ENCODE results near the gene HOXB8. TPM values are rescaled to one million over a fixed set of nuclear protein-coding genes. Genes with fewer than 3 reads are reported as not detected.

Gene HOXB8
- total RNA-seq, 1 experiment from 2014 or later = 0.47 TPM

DNA sequence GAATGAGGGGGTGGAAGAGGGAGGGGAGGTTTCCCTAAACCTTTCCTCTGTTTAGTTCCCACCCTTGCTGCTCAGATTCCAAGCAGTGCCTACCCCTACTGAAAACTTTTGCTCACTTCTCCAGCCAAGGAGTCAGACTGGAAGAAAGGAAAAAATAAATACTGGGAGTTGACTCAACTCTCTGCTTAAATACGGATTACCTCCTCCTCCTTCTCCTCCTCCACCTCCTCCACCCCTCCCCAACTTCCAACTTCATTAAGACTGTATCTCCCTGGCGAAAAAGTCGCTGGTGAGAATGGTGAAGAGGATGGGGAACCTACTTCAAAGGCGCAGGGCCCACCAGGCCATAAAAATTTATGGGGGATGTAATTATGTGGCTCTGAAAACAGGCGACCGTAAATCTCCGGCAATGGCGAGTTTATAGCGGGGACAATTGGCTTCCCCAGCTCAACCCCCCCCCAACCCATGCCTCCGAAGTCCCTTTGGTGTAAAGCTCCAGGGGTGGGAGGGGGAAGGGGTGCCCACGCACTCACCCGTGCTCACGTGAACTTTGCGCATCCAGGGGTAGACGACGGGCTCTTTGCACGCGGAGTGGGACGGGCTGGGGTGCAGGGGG is 37.7 kb downstream of the HOXB8 start:
- in situ Hi-C loops (cut with HindIII; ENCODE audit: low pct_unique_long_range_greater_than_20kb, low sequenced_read_pairs) = no loop called here

DNA sequence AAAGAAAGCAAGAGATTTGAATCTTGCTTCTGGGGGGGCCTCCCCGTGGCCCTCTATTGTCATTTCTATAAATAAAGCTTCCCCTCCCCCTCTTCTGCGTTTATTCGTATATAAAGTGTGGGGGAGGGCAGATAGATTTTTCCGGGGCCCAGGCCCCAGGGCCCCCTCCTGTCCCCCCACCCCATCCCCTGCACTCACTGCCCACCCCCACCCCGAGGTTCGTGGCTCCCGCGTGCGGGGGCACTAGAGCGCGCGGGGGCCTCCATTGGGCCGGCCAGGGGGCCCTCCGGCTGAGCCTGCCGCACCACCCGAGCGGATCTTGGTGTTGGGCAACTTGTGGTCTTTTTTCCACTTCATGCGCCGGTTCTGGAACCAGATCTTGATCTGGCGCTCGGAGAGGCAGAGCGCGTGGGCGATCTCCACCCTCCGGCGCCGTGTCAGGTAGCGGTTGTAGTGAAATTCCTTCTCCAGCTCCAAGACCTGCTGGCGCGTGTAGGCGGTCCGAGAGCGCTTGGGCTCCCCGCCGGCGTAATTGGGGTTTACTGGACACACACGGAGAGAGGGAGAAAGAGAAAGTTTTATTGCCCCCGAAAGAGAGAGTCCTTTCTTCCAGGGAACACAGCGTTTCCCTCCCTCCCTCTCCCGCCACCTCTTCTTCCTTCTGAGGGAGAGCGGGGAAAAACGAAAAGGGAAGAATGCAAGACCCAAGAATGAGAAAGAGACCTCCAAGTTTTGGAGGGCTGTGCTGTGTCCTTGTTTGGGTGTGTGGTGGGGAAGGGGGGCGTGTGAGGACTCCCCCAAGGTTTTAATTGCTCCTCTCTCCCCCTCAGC is 38.4 kb downstream of the HOXB8 start:
- DNase-seq (ENCODE audit: low read depth) = no peak
- in situ Hi-C loops (cut with HindIII; ENCODE audit: low pct_unique_long_range_greater_than_20kb, low sequenced_read_pairs) = no loop called here

More for the DNA sequence above, 37.7 kb downstream of the HOXB8 start:
- no peak for DNase-seq (ENCODE audit: low read depth)

DNA sequence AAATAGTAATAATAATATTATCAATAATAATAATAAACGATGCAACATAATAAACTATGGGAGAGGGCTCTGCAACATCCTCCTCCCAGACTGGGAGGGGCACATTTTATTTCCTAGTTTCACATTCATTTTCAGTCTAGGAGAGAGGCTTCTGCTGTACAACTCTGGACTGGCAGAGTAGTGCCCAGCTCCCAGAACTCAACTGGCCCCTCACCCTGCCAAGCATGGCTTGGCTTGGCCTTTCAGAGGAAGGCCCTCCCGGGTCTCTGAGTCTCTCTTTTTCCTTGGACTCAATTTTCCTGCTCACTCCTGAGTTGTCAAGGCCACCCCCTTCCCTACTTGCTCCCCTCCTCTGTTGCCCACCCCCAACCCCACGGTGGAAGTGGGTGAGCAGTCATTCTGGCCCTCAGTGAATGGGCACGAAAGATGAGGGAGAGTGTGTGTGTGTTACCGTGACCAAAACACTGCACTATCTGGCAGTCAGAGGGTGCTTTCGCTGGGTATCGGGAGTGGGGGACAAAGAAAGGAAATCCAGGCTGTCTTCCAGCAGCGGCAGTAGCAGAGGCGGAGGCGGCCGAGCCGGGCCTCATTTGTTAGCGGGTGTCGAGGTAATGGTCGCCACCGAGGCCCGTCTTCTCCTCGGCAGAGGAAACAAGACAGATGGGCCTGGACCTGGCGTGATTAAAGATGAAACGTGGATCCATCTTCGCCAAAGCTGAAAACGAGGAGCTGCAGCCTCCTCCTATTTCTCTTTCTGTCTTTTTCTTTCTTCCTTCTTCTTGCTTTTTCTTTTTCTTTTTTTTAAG is 39.2 kb downstream of the HOXB8 start:
- no peak for DNase-seq (ENCODE audit: low read depth)
- in situ Hi-C loops (cut with HindIII; ENCODE audit: low pct_unique_long_range_greater_than_20kb, low sequenced_read_pairs) = no loop called here

DNA sequence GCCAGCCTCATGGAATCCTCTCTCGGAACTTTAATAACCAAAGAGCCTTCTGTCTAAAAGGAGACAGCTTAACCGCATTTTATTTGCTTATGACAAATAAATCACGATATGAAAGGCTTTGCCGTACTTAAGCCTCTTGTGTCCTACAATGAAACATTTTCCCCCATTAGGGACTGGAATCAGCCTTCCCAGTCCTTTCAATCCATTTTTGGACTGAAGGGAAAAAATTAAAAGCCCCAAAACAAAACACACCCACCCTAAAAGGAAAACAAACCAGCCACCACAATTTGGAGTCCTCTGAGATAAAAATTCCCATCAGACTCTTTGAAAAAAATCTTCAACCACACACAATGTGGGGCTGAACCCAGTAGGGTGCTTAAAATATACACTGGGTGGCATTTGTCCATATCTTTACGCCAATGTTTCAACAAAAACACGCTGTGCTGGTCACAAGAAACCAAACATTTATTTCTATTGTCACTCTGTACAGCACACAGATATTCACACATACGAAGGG is 40.0 kb downstream of the HOXB8 start:
- in situ Hi-C loops (cut with HindIII; ENCODE audit: low pct_unique_long_range_greater_than_20kb, low sequenced_read_pairs) = no loop called here
- DNase-seq (ENCODE audit: low read depth) = no peak

DNA sequence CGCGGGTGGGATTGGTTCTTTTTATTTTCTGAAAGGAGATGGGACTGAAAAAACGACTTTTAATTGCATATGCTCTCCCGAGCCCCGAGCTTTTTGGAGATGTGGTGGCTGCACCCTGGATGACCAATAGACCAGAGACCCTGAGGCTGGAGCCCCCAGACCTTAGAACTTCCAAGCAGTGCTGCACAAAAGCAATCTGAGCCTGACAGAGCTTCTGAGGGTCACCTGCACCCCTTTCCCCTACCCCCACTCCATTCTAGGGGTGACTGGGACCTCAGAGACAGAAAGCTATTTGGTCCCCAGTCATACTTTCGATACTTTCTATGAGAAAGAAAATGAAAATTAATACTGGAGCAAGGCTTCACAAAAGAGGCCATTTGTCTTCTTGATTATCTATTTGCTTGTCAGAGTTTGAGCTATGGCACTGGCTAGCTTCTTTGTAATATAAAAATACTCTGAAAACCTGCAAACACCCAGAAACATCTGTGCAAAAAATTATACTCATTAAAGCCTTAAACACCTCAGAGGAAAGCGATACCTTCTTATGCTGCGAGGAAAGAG is 40.5 kb downstream of the HOXB8 start:
- in situ Hi-C loops (cut with HindIII; ENCODE audit: low pct_unique_long_range_greater_than_20kb, low sequenced_read_pairs) = no loop called here
- DNase-seq (ENCODE audit: low read depth) = no peak

DNA sequence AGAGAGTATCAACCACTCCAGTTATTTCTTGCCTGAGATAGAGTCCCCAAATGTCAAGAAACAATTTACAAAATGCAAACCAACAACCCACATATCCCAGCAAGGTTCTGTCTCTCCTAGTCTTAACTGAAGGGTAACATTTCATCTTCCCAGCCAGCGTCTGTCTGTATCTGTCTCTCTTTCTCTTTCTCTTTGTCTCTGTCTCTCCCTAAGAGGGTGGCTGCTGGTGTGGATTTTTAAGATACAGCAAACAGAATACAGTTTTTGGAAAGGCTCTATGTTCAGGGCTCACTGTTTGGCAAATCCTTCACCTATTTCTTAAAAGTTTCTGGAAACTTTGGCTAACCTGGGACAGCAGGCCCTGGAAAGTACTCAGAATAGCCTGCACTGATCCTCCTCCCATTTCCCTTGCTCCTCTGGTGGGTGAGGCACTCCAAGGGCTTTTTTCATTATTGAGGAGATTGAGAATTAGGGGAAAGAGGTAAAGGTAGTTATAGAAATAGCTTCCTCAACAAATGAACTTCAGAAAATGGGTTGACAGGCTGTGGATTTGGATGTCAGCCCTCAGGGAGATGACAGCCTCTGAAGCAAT is 43.2 kb downstream of the HOXB8 start:
- no peak for DNase-seq (ENCODE audit: low read depth)
- in situ Hi-C loops (cut with HindIII; ENCODE audit: low pct_unique_long_range_greater_than_20kb, low sequenced_read_pairs) = no loop called here

DNA sequence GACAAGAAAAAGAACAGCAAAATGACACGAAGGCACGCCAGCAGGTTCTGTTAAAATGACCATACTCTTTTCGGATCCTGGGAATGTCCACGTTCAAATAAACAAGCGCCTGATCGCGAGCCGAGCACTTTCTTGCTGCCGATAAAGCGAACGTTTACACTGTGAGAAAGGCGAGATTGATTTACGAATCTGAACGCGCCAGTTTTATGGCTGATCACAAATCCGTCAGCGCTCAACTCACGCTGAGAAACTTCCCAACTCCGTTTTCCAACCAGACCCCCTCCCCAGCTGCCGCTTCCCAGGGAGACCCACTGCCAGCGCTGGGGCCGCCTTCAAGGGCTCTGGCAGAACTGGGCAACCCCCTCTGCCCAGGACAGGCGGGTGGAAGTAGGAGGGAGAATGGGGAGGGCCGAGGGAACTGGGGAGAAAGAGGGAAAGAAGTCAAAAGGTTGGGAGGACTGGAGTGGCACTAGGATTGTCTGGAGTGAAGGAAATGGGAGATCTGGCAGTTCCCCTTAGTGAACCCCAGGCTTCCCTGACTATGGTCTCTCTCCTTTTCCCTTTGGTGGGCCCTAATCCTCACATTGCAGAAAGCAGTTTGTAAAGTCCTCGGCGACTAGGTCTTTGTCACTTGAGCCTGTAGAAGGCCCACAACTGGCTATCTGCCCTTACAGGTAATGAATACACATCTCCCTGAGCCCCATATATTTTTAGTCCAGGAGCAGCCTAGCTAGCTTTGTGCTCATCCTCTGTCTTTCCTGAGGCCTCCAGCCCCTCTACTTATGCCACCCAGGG is 43.9 kb downstream of the HOXB8 start:
- no peak for DNase-seq (ENCODE audit: low read depth)
- in situ Hi-C loops (cut with HindIII; ENCODE audit: low pct_unique_long_range_greater_than_20kb, low sequenced_read_pairs) = no loop called here

DNA sequence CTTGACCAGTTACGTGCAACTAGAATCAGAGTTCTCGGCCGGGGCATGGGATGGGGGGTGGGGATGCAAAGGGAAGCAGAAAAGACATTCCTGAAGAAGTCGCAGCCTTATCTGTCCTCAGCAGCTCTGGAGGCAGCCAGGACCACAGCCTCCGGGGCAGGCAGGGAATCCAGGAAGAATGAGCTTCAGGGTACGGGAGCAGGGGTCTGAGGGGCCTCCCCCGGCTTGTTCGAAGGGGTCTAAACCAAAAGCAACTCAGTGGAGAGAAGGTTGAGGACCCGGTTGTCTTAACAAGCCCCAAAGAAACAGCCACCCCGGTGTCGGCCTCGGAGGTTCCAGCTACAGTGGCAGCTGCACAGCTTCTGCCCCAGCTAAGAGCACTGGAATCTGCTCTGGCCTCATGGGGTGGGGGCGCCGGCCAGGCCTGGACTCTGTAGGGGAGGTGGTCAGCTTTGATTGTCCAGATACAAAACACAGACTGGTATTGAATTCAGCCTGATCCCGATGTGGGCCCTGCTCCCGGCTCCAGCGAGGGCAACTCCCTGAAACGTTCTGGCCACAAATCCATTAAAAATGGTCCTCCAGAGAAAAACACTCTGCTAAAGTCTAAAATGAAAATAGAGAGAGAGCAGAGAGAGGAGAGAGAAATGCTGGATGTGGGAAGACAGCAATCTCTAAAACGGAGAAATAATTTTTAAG is 44.6 kb downstream of the HOXB8 start:
- in situ Hi-C loops (cut with HindIII; ENCODE audit: low pct_unique_long_range_greater_than_20kb, low sequenced_read_pairs) = no loop called here
- DNase-seq (ENCODE audit: low read depth) = no peak

DNA sequence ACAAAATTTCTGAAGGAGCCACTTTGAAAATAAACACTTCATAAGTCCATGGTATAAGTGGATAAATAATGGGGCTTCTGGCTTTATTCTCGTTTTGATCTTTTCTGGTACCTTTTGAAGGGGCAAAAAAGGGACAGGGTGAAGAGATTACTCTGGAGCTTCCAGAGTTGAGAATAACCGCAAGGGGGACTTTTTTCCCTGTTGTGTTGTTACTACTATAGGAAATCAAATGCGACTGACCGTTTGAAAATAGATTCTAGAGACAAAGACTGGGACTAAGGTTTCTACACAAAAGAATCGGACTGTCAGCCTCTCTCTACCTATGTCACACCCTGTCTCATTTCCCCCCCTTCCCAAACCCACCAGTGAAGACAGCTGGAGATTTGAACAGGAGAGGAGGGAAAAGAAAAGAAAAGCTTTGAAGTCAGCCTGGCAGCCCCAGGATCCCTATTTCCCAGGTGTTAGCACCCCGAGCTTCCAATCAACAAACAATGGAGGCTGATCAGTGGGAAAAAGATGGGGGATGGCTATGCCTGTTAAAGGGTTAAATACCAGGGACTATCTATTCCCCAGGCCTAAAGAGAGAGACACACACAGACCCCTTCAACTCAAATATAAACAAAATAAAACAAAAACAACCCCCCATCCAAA is 45.3 kb downstream of the HOXB8 start:
- in situ Hi-C loops (cut with HindIII; ENCODE audit: low pct_unique_long_range_greater_than_20kb, low sequenced_read_pairs) = no loop called here
- no peak for DNase-seq (ENCODE audit: low read depth)

DNA sequence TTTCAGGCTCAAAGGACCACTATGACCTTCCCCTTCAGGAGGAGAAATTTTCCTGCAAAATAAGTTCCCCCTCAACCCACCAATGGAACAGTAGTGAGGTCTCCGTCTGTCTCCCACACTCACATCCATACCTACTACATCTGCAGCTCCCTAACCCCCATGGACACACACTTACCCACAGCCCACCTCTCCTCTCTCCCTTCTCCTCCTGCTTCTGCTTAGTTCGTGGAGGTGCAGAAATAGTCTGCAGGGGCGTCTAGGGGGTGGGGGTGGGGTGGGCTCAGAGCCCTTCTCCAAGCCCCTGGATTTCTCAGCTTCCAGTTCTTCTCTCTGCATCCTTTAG is 45.9 kb downstream of the HOXB8 start:
- in situ Hi-C loops (cut with HindIII; ENCODE audit: low pct_unique_long_range_greater_than_20kb, low sequenced_read_pairs) = no loop called here
- DNase-seq (ENCODE audit: low read depth) = no peak

DNA sequence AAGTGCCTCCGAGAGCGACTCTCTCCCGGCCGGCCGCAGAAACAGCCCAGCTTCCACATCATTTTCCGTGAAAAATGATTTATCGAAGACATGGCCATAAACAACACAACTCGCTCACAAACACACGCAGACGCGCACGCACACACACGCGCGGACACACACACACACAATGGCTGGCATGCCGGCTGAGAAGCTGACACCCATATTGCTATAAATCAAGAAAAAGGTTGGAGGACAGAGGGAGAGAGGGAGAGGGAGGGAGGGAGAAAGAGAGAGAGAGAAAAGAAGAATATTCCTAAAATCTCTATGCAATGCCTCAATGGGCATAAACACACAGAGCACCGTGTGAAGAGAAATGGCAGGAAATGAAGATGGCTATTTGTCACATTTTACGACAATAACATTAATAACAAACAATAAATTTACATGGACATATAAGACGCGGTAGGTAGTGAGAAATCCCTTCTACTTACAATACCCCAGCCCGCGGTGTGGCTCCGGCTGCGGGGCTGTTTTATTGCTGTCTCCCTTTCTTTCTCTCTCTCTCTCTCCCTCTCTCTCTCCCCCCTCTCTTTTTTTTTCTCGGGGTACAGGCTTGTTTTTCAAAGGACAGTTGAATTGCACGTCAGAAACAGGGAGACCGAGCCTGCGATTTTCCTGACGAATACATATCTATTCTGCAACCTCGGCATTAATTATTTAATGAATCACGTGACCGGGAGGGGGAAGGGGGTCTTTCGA is 46.4 kb downstream of the HOXB8 start:
- no peak for DNase-seq (ENCODE audit: low read depth)
- in situ Hi-C loops (cut with HindIII; ENCODE audit: low pct_unique_long_range_greater_than_20kb, low sequenced_read_pairs) = no loop called here

DNA sequence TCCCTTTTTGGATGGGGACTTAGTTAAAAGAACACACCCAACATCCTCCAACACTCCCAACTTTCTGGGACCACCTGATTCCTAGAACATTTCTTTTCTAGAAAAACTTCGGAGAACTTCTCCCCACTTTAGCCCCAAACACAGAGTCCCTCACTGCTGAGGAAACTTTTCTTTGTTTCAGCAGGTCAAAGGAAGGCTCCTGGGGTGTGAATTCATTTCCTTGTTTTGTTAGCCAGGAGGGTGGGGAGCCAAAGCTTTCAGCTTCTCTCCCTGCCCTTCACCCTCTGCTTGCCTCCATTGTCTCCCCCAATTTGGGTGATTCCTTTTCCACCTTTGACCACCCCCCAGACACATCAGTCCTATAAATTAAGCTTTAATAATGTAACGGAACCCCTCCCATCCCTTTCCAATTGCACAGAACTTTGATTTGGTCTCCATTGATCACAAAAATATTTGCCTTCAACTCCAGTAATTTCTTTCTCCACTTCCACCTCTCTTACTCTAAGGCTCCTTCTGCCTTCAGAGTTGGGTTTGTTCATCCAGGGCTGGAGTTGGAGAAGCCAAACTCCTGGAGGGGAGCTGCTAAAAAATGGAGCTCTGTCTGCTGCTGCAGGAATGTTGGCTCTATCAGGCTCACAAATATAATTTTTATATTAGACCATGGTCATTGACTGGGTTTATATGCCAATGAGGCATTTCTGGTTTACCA is 47.3 kb downstream of the HOXB8 start:
- in situ Hi-C loops (cut with HindIII; ENCODE audit: low pct_unique_long_range_greater_than_20kb, low sequenced_read_pairs) = no loop called here

DNA sequence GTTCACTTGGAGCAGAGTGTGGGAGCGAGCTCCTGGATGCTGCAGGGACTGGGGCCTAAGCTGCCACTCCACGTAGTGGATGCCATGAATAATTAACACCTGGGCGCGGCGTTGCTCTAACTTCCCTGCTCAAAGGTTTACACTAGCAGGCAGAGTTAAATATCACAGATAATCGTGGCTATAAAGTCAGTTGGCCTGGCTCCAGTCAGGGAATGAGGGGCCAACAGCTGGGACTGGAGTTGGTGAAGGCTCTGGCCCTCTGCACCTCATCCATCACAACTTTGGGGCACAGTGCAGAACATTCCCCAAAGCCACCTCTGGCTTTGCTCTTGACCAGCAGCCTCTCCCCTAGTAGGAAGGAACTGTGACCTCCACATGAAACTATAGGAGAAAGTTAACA is 47.9 kb downstream of the HOXB8 start:
- in situ Hi-C loops (cut with HindIII; ENCODE audit: low pct_unique_long_range_greater_than_20kb, low sequenced_read_pairs) = no loop called here
- DNase-seq (ENCODE audit: low read depth) = no peak

More for the DNA sequence above, 47.3 kb downstream of the HOXB8 start:
- no peak for DNase-seq (ENCODE audit: low read depth)

DNA sequence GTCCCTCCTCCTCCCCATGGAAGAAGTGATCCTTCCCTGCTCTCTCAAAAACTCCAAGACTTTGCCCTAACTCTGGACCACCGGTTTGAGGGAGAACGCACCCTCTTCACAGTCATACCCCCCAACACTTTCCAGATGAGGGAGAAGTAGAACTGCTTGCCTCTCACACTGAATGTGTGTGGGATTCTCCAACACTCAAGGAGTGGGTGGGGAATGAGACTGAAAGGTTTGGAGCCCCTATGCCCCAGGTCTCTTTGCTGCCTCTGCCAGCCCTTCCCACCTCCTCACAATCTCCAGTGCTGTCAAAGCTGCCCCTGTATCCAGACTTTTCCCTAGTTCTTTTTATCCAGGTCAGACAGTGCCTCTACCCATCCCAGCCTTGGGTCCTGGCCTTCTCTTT is 48.4 kb downstream of the HOXB8 start:
- DNase-seq (ENCODE audit: low read depth) = no peak
- in situ Hi-C loops (cut with HindIII; ENCODE audit: low pct_unique_long_range_greater_than_20kb, low sequenced_read_pairs) = no loop called here

DNA sequence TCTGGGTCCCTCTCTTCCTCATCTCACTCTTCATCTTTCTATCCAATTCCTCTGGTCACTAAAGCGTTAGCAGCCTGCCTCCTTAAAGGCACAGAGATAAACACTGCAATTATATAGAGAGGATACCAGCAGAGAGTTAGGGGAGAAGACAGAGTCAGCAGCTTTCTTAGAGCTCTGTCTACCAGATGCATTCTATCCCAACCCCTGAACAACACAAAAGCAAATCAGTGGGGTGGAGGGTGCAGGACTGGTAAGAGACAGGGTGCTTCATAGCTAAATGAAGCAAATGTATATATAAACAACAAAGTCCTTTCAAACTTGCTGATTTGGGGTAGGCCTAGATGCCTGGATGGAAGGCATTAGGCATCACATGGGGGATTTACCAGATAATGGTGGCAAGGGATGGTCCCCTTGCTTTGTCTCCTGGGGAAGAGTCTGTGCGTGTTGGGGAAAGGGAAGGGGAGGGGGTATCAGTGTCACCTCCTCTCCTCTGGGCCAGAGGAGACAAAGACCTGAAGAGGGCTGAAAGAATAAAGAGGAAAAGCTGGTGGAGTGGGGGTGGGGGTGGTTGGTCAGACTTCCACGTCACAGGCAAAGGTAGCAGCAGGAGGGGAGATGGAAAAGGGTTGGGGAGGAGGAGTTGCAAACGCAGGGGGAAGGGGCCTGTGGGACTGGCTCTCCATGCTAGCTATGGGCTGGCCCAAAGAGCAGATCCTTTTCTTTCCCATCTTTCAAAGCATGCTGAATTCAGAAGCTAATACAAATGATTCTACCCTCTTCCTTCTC is 49.0 kb downstream of the HOXB8 start:
- in situ Hi-C loops (cut with HindIII; ENCODE audit: low pct_unique_long_range_greater_than_20kb, low sequenced_read_pairs) = no loop called here
- no peak for DNase-seq (ENCODE audit: low read depth)

All from Caki2 (cell line).